Neural cell (in vitro differentiated cells): ENCODE data around the gene MACF1. TPM values are rescaled to one million over a fixed set of nuclear protein-coding genes. Genes with fewer than 3 reads are reported as not detected.
"Not testable (repeated sequence)": the region's sequence is repeated elsewhere in the genome, so short reads cannot be mapped to it uniquely, and the experiment has no call there.

ENCODE experiments used
- H2AFZ ChIP-seq: fragments of 200-600, 300-800 bp; sonication (generic), shearing (Covaris generic); 2 replicates; pipeline ENCODE4 v1.6.0; 2014; ENCODE audit warnings: low read depth, mild to moderate bottlenecking, antibody characterized with exemption, low read length, moderate library complexity
- H3F3A ChIP-seq: fragments of 200-600 bp; shearing (Covaris generic); 2 replicates; pipeline ENCODE4 v1.6.1; 2016; ENCODE audit warnings: mild to moderate bottlenecking, moderate library complexity, mixed read lengths, antibody characterized with exemption, low read length; ENCODE audit not compliant: insufficient read depth, poor library complexity, severe bottlenecking
- H3K27ac ChIP-seq: fragments of 200-600, 300-800 bp; sonication (generic), shearing (Covaris generic); 2 replicates; pipeline ENCODE4 v1.5.1; 2014; ENCODE audit warnings: mild to moderate bottlenecking, low read length, moderate library complexity
- H3K27me3 ChIP-seq: fragments of 300-800, 200-600 bp; sonication (generic), shearing (Covaris generic); 2 replicates; pipeline ENCODE4 v1.6.0; 2014; ENCODE audit warnings: mild to moderate bottlenecking, low read depth, low read length, moderate library complexity; ENCODE audit not compliant: insufficient read depth
- H3K36me3 ChIP-seq: fragments of 300-800, 200-600 bp; sonication (generic), shearing (Covaris generic); 2 replicates; pipeline ENCODE4 v1.5.1; 2014; ENCODE audit warnings: mild to moderate bottlenecking, antibody characterized with exemption, low read length, moderate library complexity; ENCODE audit not compliant: insufficient read depth
- H3K4me2 ChIP-seq: fragments of 300-800, 200-600 bp; sonication (generic), shearing (Covaris generic); 2 replicates; pipeline ENCODE4 v1.6.0; 2014; ENCODE audit warnings: mild to moderate bottlenecking, low read length
- H3K4me3 ChIP-seq: fragments of 300-800, 200-600 bp; sonication (generic), shearing (Covaris generic); 2 replicates; pipeline ENCODE4 v1.5.1; 2014; ENCODE audit warnings: mild to moderate bottlenecking, low read length, moderate library complexity
- H3K79me2 ChIP-seq: fragments of 200-600 bp; shearing (Covaris generic); replicated peaks from 2 replicates; pipeline ENCODE4 v1.6.0; 2014; ENCODE audit warnings: mild to moderate bottlenecking, low read length, moderate library complexity; ENCODE audit not compliant: insufficient read depth
- H3K9ac ChIP-seq: fragments of 300-800, 200-600 bp; sonication (generic), shearing (Covaris generic); 2 replicates; pipeline ENCODE4 v1.6.1; 2016; ENCODE audit warnings: mild to moderate bottlenecking, low read length, mixed read lengths
- H3K9me2 ChIP-seq: fragments of 200-600 bp; shearing (Covaris generic); 2 replicates; pipeline ENCODE4 v1.6.1; 2016; ENCODE audit warnings: mild to moderate bottlenecking, low read length, mixed read lengths; ENCODE audit not compliant: insufficient read depth
- H3K9me3 ChIP-seq: fragments of 200-600, 300-800 bp; sonication (generic), shearing (Covaris generic); 2 replicates; pipeline ENCODE4 v1.6.1; 2016; ENCODE audit warnings: mild to moderate bottlenecking, mixed run types, low read length, moderate library complexity, mixed read lengths
- H4K20me1 ChIP-seq: fragments of 200-600 bp; shearing (Covaris generic); 2 replicates; pipeline ENCODE4 v1.6.1; 2016; ENCODE audit warnings: mild to moderate bottlenecking, mixed run types; ENCODE audit not compliant: insufficient read depth
- CTCF ChIP-seq: fragments of 450-650 bp; IDR thresholded peaks from 2 replicates; pipeline ENCODE4 v1.5.1; 2014; ENCODE audit warnings: antibody characterized with exemption, mild to moderate bottlenecking, moderate library complexity; ENCODE audit not compliant: poor library complexity, severe bottlenecking
- EP300 ChIP-seq: fragments of 450-650 bp; conservative IDR thresholded peaks from 2 replicates; pipeline ENCODE4 v1.6.1; 2014; ENCODE audit warnings: antibody characterized with exemption, mild to moderate bottlenecking, moderate library complexity; ENCODE audit not compliant: poor library complexity, severe bottlenecking
- EZH2 ChIP-seq: fragments of 200-600, 300-800 bp; shearing (Covaris generic), sonication (generic); IDR thresholded peaks from 2 replicates; pipeline ENCODE4 v1.6.1; 2014; ENCODE audit warnings: antibody characterized with exemption, low read length, borderline replicate concordance, mild to moderate bottlenecking; ENCODE audit not compliant: insufficient read depth, poor library complexity, severe bottlenecking
- MXI1 ChIP-seq: fragments of 450-650 bp; conservative IDR thresholded peaks from 2 replicates; pipeline ENCODE4 v1.6.1; 2014; ENCODE audit warnings: antibody characterized with exemption, mild to moderate bottlenecking; ENCODE audit not compliant: poor library complexity, severe bottlenecking
- POLR2AphosphoS5 ChIP-seq: IDR thresholded peaks from 2 replicates; pipeline ENCODE4 v1.6.1; 2012
- RAD21 ChIP-seq: fragments of 450-650 bp; conservative IDR thresholded peaks from 2 replicates; pipeline ENCODE4 v1.6.1; 2014; ENCODE audit warnings: antibody characterized with exemption, mild to moderate bottlenecking, moderate library complexity
- REST ChIP-seq: IDR thresholded peaks from 2 replicates; pipeline ENCODE4 v1.6.1; 2012; ENCODE audit warnings: borderline replicate concordance
- SMC3 ChIP-seq: fragments of 450-650 bp; conservative IDR thresholded peaks from 2 replicates; pipeline ENCODE4 v1.6.1; 2014; ENCODE audit warnings: antibody characterized with exemption, mild to moderate bottlenecking, moderate library complexity; ENCODE audit not compliant: poor library complexity
- TAF1 ChIP-seq: IDR thresholded peaks from 2 replicates; pipeline ENCODE4 v1.6.1; 2012; ENCODE audit warnings: low read depth
- polyA plus RNA-seq: library from polyadenylated mRNA; depleted of rRNA; stranded (reverse); fragments of >200 nt; gene quantifications from 2 replicates; pipeline ENCODE4 v1.2.3, GENCODE V29; 2014

MACF1 gene
- polyA plus RNA-seq, 1 donor from 2014 or later, result 176 TPM

- not testable (repeated sequence) for H3K79me2 ChIP-seq, H3K9ac ChIP-seq, H3K4me3 ChIP-seq, H3F3A ChIP-seq, H4K20me1 ChIP-seq, H3K9me3 ChIP-seq, H3K4me2 ChIP-seq, H3K9me2 ChIP-seq, H3K36me3 ChIP-seq, H3K27me3 ChIP-seq, H3K27ac ChIP-seq, H2AFZ ChIP-seq
Measured at GRCh38 chr1:39475551-39475950, 271.1 kb downstream of the MACF1 start.

GRCh38 chr1:39478126-39478915, 273.8 kb downstream of the MACF1 start:
- H3K79me2 ChIP-seq, result no peaks in the 10 kb centered on the region
- H4K20me1 ChIP-seq, result no peaks in the 10 kb centered on the region
- H3F3A ChIP-seq, result no peaks in the 10 kb centered on the region
- no peaks in the 10 kb centered on the region for H3K27me3 ChIP-seq
- H2AFZ ChIP-seq, result no peak overlapping the region
- no peaks in the 10 kb centered on the region for H3K9me3 ChIP-seq
- H3K9ac ChIP-seq, result no peak overlapping the region
- no peak overlapping the region for H3K4me2 ChIP-seq
- H3K36me3 ChIP-seq, result peaks cover 13% of the 10 kb centered on the region
- TF ChIP-seq CTCF (no peak), MXI1 (no peak), RAD21 (no peak), REST (no peak), SMC3 (no peak), POLR2AphosphoS5 (no peak), EP300 (no peak), TAF1 (no peak)
- no peak overlapping the region for H3K27ac ChIP-seq
- no peak overlapping the region for H3K4me3 ChIP-seq
- no peaks in the 10 kb centered on the region for H3K9me2 ChIP-seq

- Histone ChIP-seq H4K20me1 (no peaks in the 10 kb centered on the region), H3K27ac (no peak overlapping the region), H3K9me2 (no peaks in the 10 kb centered on the region), H3K27me3 (no peaks in the 10 kb centered on the region), H2AFZ (no peak overlapping the region), H3K4me3 (no peak overlapping the region), H3K36me3 (peaks cover 26% of the 10 kb centered on the region), H3K4me2 (no peak overlapping the region), H3K9ac (no peak overlapping the region), H3K9me3 (no peaks in the 10 kb centered on the region), H3F3A (no peaks in the 10 kb centered on the region), H3K79me2 (no peaks in the 10 kb centered on the region)
- no peak for TF ChIP-seq EP300
- no peak for TF ChIP-seq MXI1
- TF ChIP-seq SMC3, result no peak
- TF ChIP-seq CTCF, result no peak
- no peak for TF ChIP-seq REST
- no peak for TF ChIP-seq POLR2AphosphoS5
- no peak for TF ChIP-seq EZH2
Measured at GRCh38 chr1:39481289-39481688, 276.8 kb downstream of the MACF1 start.
